Left ventricle myocardium inferior (tissue), 1 donor: ENCODE results near the gene GADD45A. TPM values are rescaled to one million over a fixed set of nuclear protein-coding genes. Genes with fewer than 3 reads are reported as not detected.

ENCODE experiments used
- DNase-seq: peaks from one replicate; pipeline ENCODE4 v3.0.0-alpha.2; 2020
- H3K27ac ChIP-seq: fragments of 200-600 bp; replicated peaks from 2 replicates; pipeline ENCODE4 v1.8.0; 2021
- H3K27me3 ChIP-seq: fragments of 200-600 bp; 2 replicates; pipeline ENCODE4 v1.8.0; 2021; ENCODE audit warnings: low read depth
- H3K36me3 ChIP-seq: fragments of 200-600 bp; 2 replicates; pipeline ENCODE4 v1.8.0; 2021
- H3K4me1 ChIP-seq: fragments of 200-600 bp; 2 replicates; pipeline ENCODE4 v1.8.0; 2021
- H3K4me3 ChIP-seq: fragments of 200-600 bp; 2 replicates; pipeline ENCODE4 v1.8.0; 2021; ENCODE audit warnings: mild to moderate bottlenecking, moderate library complexity
- H3K9me3 ChIP-seq: fragments of 200-600 bp; replicated peaks from 2 replicates; pipeline ENCODE4 v1.8.0; 2021
- CTCF ChIP-seq: fragments of 200-600 bp; IDR thresholded peaks from 2 replicates; pipeline ENCODE4 v1.8.0; 2021; ENCODE audit warnings: antibody characterized with exemption, mild to moderate bottlenecking, borderline replicate concordance
- intact Hi-C: fragments of 100-400 bp; cut with micrococcal nuclease; formaldehyde crosslinking; loops from one replicate; pipeline ENCODE4 v1.11.0; 2022
- total RNA-seq: library from RNA; stranded (reverse); fragmentation: NEBNext Ultra II Directional; extraction: Animal tissue kit (Norgen Biotek cat#: 25700); gene quantifications from one replicate; pipeline ENCODE4 v1.2.1, GENCODE V29; 2021
- donor health status: DM: no; HTN: yes; CAD: no; lungs with severe emphysema.

The GADD45A gene
- total RNA-seq, 1 donor from 2014 or later = 65.0 TPM

DNA sequence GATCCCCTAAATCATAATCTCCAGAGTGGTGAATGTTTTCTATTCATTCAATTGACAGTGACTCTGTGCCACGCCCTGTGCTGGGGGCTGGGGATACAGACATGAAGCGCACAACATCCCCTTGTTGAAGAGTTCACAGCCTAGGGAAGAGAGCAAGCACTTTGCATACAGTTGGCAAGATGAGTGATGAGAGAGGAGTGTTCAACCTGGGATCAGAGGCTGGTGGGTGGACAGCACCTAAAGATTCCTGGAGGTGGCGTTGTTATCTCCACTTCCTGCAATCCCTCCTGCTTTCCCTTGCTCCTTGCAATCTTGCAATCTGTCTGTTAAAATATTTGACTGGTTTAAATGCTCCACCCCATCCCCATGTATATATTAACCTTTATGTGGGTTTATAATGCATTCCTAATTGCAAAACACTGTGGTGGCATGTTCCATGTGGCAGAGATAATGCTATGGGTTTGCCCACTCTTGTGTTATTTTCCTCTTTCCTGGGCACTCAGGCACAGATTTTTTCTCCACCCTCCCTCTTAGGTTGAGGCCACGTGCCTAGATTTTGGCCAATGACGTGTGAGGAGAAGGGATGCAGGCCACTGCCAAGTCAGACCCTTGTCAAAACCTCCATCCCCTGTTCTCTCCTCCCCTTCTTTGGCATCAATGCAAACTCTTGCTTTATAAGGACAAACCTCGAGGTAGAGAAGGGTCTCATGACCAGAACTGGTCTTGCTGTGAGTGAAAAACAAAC, 36.2 kb upstream of the GADD45A start:
- intact Hi-C loops = no loop called here
- DNase-seq = no peak

GRCh38 chr1:67650061-67650460, 34.9 kb upstream of the GADD45A start:
- no peaks in the 10 kb centered on the region for H3K9me3 ChIP-seq
- H3K4me1 ChIP-seq = peaks cover 30% of the 10 kb centered on the region
- no peaks in the 10 kb centered on the region for H3K36me3 ChIP-seq
- H3K4me3 ChIP-seq = no peak overlapping the region
- no peak for TF ChIP-seq CTCF
- no peaks in the 10 kb centered on the region for H3K27me3 ChIP-seq
- no peak overlapping the region for H3K27ac ChIP-seq
- intact Hi-C loops = no loop called here
- no peak for DNase-seq

More for the DNA sequence above, 36.2 kb upstream of the GADD45A start:
- Histone ChIP-seq H3K4me1 (peaks cover 32% of the 10 kb centered on the region), H3K27me3 (no peaks in the 10 kb centered on the region), H3K9me3 (no peaks in the 10 kb centered on the region), H3K36me3 (no peaks in the 10 kb centered on the region), H3K27ac (no peak overlapping the region), H3K4me3 (no peak overlapping the region)
- no peak for TF ChIP-seq CTCF

DNA sequence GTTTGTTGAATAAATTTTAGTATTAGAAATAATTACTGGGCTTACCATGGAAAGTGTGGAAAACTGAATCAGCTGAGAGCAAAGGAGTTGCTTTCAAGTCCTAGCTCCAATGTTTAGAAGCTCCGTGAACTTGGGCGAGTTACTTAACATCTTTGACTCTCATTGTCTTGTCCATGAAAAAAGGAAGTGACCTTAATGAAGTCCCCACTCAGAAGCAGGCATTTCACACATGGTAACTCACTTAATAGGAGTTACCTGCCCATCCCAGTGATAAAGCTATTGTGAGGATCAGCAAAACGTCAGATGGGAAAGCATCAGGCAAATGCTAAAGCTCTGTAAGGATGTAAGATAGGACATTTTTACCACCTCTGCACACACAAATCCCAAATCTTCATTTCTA, 34.0 kb upstream of the GADD45A start:
- Histone ChIP-seq H3K4me1 (peaks cover 20% of the 10 kb centered on the region), H3K27ac (no peak overlapping the region), H3K27me3 (no peaks in the 10 kb centered on the region), H3K36me3 (no peaks in the 10 kb centered on the region), H3K4me3 (no peak overlapping the region), H3K9me3 (no peaks in the 10 kb centered on the region)
- no peak for DNase-seq
- TF ChIP-seq CTCF = no peak
- intact Hi-C loops = no loop called here

DNA sequence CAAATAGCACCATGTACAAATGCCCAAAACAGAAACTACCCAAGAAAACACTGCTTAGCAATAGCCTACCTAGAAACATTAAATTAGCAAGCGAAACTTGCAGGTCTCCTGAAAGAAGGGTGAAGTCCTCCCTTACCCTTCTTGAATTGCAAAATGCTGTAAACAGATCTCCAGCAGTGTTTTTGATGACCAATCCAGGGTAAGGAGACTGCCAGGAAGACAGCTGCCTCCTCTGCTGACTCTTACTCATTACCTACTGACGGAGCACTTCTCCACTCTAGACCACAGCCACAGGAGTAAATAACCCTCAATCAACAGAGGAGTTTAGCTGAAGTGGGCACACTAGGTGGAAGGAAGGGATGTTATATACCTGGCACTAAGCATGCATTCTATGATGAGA, 32.2 kb upstream of the GADD45A start:
- DNase-seq = no peak
- Histone ChIP-seq H3K9me3 (no peaks in the 10 kb centered on the region), H3K27ac (no peak overlapping the region), H3K27me3 (no peaks in the 10 kb centered on the region), H3K4me1 (peaks cover 2% of the 10 kb centered on the region), H3K36me3 (no peaks in the 10 kb centered on the region), H3K4me3 (no peak overlapping the region)
- intact Hi-C loops = no loop called here
- no peak for TF ChIP-seq CTCF

GRCh38 chr1:67653304-67653703, 31.7 kb upstream of the GADD45A start:
- DNase-seq = no peak
- intact Hi-C loops = no loop called here
- TF ChIP-seq CTCF = no peak
- no peak overlapping the region for H3K4me3 ChIP-seq
- no peaks in the 10 kb centered on the region for H3K9me3 ChIP-seq
- no peaks in the 10 kb centered on the region for H3K36me3 ChIP-seq
- H3K4me1 ChIP-seq = no peaks in the 10 kb centered on the region
- no peak overlapping the region for H3K27ac ChIP-seq
- no peaks in the 10 kb centered on the region for H3K27me3 ChIP-seq
